Activated CD4-positive, CD25-positive, alpha-beta regulatory T cell (primary cell): Measurements from ENCODE around the gene DPP6.

ENCODE experiments used
- DNase-seq, 4 experiments: peaks; one replicate each; lab custom pipeline; 2025; lab: John Stamatoyannopoulos, UW

DPP6 gene

DNA sequence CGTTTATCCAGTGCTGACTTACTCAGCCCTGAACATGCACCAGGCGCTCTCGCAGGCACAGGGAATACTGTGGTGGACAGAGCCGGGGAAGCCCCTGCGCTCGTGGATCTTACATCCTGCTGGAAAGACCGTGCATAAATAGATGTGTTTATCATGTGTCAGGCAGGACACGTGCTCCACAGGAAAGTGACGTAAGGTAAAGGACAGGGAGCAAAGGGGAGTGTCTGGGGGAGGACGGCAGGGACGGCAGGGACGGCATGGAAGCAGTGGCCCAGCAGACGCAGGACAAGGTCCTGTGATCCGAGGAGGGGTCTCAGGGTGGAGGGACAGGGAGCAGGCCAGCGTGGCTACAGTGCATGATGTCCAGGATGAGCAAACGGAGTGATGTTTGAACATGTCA, 540.2 kb downstream of the DPP6 start:
- DNase-seq, result no peak

DNA sequence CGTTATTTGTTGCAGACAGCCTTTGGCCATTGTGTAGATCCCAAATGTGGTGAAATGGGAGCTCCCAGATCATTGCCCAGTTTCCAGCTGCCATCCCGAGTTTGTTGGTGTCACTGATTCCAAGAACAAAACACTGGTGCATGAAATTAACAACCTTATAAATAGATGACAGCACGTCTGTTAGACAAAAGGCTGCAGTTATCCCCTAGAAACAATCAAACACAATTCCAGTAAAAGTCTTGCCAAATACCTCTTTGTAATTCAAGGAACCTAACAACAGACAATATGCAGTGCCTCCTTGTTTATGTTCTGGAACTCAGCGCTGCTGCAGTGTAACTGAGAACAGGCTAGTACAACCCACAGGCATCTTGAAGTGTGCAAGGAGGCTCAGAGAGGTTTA, 546.2 kb downstream of the DPP6 start:
- no peak for DNase-seq

DNA sequence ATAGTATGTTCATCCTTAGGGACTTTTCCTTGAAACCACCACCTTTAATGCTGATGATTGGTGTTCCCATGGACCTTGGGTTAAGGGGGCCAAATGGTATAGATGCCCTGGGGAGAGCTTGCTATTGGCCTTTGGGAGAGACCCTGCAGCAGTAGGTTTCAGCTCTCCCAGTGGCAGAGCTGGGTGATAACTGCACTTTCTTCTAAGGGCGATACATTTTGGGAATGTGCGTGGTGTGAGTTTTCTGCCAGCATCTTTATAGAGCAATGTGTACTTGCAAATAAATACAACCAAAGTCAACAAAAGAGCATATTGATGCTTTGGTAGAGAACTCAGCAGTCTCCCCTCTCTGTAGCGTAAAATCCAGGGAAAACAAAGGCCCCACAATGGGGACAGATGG, 546.7 kb downstream of the DPP6 start:
- no peak for DNase-seq

DNA sequence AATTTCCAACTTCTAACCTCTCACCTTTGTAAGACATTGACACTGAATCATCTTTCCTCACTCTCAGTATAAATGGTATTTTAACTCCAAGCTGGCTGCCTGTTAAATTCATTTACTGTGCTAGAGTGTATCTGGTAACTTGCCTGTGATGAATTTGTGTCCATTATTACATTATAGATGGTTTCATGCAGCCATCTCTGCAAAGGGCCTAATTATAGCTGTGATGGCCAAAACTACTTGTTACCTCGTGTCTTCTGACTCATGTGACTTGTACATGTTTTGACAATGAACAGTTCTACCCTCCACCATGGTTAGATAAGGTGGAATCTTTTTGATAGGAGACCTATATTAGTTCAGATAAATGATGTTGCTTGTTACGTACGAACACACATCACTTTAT, 558.7 kb downstream of the DPP6 start:
- DNase-seq, result no peak

DNA sequence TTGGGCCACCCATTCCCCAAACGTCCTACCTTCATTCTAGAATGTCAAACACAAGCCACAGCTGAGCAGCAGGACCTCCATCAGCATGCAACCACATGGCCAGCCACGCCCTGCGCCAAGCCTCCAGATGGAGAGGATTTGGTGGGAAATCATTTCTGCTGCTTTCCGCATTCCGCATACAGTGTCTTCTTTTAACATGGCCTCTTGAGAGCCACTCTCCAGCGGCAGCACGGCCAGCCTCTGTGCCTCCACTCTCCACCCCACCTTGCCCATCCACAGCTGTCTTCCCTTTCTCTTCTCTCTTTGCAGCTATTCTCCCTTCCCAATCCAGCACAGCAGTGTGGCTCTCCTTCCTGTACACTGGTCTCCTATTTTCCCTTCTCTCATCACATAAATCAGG, 561.6 kb downstream of the DPP6 start:
- DNase-seq, result no peak

DNA sequence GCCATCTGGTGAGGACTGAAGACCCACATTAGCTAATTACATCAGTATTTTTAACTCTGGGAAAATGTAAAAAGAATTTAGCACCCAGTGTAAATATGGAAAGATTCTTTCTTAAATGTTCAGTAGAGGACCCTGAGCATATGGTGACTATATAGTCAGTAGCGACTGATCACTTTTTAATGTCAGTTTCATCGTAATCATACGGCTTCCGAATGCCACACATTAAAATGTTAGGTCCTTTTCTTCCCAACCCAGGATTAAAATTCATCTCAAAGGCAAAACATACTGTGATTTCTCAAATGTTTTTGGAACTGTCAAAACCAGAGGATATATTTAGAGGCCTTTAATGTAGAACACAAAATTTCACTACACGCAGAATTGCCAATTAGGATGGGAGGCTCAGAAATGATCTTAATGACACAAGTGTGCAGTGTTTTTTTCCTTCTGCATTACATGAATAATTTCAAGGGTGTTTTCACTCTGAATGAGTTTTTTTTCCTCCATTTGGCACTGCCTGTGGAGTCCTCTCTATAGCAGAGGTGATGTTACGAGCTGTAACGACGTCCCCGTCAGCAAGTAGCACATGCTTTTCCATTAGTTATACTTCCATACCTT, 568.0 kb downstream of the DPP6 start:
- DNase-seq, result no peak

DNA sequence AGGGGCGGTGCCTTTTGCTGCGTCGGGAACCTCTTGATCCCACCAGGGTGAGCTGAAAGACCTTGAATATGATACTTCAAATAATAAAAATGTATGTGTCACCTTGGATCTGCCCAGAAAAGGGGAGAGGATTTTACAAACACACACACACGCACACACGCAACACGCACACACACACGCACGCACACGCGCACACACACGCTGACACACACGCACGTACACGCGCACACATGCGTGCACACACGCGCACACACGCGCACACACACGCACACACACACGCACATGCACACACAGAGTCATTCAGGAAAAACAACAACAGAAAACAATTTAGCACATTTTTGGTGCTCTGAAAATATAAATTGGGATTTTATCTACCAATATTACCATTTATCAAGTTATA, 571.2 kb downstream of the DPP6 start:
- DNase-seq, result no peak

DNA sequence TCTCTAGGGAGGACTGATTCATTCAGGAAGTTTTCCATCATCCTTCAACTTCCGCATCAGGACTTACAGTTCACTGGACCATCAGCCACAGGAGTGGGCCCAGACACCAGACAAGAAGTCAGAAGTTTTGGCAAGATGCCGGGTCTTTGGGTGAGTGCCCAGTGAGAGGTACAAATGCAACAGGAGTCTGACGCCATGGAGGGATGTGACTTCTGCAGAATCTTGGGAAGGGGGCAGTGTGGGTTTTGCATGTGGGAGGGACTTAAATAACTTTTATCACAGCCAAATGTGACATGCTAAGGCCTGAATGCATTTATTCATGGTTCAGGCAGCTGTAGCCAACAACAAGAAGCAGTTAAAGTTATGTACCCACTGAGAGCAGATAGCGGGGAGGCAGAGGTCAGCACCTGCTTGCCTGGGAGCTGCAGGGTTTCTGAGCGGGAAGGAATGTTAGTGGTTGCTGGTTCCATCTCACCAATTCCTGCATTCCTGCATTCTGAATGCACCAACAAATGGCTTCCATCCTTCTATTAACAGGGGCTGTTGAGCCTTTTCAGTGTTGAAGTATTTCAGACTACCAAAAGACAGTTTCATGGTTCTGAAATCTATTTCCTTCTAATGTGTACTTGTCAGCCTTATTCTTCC, 575.6 kb downstream of the DPP6 start:
- DNase-seq, result no peak

DNA sequence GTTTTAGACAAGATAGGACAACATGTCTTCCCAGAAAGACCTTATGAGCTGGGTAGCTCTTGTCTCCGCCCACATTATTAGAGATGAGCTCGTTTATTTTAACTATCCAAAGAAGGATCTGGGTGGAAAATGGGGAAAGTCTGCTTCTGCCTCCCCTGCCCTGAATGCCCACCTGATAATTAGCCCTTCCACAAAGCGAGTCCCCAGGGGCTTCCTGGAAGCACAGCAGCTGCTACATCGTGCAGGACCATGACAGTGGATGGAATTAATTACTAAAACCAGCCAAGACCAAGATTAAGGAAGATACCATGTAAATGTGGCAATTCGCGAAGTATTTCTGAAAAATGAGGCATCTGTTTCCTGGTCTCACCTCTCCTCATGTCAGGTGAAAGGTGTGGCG, 576.4 kb downstream of the DPP6 start:
- DNase-seq, result no peak

DNA sequence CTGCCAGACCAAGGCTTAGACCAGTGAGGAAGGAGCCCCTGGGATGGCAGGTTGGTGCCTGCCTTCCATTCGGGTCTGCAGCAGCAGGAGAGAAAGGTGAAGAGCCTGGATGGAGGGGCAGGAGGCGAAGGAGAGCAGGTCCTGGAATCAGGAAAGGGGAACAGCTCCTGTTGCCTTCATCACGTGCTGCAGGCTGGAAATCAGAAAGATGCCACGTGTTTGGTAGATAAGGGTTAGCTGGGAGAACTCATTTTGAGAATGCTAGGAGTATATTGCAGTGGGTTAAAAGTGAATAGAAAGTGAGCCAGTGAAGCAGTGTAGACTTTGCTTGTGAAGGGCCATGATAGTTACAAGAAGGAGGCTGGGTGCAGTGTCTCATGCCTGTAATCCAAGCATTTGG, 579.0 kb downstream of the DPP6 start:
- no peak for DNase-seq

DNA sequence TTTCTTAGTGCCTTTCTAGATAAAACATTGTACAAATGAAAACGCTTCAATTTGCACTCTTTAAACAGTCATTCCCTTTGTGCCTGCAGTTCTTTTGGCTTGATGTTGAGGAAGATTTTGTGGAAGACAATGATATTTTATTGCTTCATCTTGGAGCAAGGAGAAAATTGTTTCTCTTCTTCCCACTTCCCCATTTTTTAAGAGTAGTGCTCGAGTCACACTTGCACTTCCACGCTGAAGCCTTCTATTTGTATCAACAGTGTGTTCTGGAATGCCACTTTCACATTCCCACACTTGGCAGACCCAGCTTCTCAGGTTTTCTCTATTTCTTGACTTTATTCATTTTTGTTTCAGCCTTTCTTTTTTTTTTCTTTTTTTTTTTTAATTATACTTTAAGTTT, 581.4 kb downstream of the DPP6 start:
- no peak for DNase-seq

DNA sequence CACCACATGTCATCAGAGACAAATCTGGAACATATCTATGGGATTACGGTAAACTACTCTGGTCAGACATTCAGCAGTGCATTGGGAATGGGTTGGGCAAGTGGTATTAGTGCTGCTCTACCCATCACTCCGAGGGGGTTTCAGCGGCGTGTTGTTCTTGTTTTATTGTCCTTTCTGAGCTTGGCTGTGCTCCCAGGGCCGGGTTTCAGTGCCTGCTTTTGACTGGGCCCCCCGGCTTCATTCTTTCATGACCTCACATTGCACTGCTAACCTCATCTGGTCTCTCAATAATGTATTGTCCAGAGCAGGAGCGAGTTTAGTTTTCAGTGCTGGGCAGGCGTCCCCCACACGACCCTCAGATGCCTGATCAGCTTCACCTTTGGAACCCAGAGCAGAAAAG, 586.1 kb downstream of the DPP6 start:
- DNase-seq, result no peak

DNA sequence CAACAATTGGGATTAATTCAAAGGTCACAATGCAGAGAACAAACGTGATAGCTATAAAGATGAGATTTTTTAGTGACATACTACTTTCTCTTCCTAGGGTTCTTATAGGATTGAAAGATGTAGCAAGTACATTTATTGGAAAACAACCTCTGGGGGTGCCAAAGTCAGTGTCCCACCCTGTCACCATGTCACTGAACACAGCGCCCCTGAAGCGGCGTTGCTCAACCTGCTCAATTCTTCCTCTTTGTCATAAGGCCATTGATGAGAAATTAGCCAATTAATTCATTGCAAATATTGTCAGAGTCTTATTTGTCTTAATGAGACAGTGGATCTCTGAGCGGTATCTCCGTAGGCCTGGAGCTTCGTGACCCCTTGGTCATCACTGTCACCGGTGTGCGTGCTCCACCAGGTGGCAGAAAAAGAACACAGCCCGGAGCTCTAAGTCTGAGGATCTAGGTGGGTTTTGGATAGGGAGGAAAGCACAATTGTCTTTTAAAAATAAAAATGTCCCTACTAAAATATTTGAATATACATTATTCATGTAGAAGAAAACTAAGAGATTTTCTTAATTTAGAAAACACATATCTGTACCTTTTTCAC, 588.2 kb downstream of the DPP6 start:
- DNase-seq, result no peak

DNA sequence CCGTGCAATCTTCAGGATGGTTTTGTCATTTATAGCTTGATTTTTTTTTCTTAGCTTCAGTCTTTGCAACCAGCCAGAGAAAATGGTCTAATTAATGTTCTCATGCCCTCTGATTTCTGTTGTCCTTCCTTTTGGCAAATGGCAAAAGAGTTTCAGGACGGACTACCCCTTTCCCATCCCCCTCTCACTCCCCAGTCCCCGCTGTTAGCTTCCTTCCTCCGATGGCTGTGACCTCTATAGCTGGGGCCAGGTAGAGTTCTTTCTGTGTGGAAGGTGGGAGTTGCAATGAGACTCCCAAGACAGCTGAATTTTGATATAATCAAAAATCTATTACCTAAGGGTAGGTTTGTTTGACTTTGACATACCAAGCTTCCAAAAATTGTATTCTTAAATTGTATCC, 588.7 kb downstream of the DPP6 start:
- DNase-seq, result no peak

DNA sequence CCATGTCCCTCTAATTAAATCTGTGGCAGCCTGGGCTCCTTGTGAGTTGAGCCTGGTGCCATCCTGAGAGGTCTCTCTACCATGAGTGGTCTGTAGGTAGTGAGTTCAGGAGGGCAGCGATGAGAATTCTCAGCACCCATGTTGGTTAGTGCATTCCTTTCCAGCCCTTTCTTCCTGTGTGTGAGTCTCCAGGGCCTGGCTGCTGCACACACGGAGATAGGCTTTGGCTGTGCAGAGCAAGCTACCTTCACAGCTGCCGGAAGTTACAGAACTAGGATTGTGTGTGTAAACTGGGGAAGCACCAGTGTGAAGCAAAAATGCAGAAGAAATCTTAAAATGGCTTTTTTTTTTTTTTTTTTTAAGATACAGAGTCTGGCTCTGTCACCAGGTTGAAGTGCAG, 592.2 kb downstream of the DPP6 start:
- no peak for DNase-seq

DNA sequence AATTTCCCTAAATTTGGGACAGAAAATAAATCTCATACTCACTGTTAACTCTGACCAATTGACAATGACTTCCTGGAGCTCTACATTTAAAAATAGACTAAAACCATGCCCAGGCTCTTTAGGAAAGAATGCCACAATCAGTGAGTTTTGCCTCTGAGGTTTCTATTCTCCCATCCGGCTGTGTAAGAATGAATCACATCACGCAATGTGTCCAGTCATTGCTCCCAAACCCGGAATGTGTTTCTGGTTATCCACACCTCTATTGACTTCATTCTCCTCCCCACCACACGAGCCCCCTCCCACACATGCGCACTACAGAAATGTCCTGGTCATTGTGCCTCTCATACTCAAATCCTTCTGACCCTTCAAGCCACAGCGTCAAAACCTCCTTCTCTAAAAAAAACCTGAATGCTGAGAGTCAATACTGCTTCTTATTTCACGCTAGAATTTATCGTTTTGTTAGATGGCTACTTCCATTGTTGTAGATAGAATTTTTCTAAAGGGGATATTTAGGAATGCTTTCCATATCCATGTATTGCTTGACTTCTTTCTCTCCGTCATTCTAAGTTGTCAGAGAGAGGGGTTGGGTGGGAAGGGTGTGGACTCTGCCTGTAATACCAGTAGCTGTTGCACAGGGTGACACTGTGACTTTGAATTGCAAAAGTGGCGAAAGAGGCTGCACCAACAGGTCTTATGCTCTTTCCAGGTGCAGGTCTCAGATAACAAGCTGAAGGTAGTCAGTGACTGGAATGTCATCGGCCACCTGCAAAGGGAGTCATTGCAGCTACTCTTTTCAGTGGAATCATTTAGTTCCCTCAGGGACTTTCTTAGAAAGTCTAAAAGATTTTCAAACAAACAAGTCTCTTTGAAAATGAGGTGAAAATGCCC, 594.2 kb downstream of the DPP6 start:
- DNase-seq, result no peak

DNA sequence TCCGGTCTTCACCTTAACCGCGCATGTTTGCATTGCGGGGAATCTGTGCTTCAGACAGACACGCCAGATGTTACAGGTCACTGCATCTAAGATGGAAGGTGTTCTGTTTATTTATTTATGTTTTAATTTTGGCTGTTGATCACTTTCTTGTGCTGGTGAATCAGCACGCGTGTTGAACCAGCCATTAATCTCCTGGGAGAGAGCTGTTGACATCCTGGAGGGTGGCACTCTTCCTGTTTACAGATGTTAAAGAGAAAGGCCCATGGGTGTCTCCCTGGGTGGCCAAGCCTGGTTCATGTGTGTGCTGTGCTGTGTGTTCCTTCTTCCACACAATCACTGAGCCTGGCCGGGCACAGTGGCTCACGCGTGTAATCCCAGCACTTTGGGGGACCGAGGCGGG, 595.4 kb downstream of the DPP6 start:
- DNase-seq, result no peak

DNA sequence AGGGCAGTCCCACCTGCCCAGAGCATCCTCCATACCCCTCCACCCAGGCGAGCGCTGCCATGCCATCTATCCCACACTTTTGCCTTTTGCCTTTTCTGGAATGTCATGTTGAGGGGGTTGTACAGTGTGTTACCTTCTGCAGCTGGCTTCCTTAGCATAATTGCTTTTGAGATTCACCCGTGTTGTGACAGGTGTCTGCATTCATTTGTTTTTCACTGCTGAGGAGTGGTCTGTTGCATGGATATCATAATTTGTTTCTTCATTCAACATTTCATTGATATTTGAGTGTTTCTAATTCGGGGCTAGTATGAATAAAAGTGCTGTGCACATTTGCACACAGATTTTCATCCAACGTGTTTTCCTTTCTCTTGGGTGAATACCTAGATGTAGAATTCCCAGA, 596.8 kb downstream of the DPP6 start:
- DNase-seq, result no peak

DNA sequence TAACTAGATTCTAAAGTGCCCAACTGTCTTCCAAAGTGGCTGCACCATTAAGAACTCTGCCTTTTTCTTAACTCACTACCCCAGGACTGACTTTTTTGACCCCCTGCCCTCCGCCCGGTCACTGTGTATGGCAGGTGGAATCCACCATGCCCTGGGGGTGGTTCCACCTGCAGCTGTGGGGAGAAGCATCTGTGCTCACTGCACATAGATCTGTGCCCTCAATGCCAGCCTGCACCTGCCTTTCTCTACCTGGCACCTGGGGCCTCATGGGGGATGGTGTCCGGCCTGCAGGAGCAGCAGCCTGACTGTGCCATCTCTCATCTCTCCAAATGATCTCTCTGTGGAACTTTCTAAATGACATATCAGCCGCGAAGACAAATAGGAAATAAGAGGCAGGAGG, 597.2 kb downstream of the DPP6 start:
- DNase-seq, result no peak

DNA sequence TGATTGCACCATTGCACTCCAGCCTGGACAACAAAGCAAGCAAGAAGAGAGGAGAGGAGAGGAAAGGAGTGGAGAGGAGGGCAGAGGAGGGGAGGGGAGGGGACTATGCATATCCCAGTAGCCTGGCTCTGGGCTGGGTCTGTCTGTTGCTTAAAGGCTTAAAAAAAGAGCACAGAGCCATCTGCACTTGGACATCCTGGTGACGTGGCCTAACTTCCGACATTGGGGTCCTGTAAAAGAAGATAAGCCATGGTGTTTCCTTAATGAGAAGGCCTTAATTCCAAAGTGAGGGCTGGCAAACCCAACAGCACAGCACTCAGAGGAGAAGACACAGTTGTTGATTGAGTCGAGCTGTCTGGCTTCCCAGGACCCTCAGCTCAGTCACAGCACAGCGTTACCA, 598.1 kb downstream of the DPP6 start:
- no peak for DNase-seq

DNA sequence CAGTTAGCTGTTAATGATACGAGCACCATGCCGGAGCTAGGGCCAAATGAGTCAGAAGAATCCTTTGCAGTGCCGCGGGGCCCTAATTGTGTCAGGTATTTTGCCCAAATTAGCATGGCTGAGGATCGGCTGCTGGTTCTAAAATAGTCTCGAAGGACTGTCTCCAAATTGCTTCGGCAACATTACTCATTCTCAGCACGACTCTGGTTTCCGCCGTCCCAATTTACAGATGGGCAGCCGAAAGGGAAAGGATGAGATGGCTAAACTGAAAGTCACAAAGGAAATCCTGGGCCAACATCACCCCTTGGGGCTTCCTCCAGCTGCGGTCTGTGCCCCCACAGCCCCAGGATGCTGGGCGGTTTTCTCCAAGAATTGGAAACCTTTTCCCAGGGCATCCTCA, 599.3 kb downstream of the DPP6 start:
- DNase-seq, result no peak

DNA sequence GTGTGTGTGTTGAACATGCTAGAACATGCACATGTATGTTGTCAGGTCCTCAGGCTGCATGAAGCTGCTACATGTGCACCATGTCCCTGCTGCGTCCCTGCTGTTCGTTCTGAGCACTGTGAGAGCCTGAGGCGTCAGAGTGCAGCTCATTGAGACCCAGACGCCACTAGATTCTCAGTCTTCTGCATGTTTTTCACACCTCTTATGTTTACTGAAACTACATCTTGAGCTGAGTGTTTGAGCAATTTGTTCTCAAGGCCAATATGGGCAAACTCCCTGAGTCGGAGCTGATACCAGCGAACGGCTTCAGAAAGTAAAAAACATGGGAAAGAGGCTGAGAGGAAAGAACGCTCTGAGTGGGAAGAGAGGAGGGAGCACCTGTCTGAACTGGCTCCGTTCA, 600.4 kb downstream of the DPP6 start:
- no peak for DNase-seq

DNA sequence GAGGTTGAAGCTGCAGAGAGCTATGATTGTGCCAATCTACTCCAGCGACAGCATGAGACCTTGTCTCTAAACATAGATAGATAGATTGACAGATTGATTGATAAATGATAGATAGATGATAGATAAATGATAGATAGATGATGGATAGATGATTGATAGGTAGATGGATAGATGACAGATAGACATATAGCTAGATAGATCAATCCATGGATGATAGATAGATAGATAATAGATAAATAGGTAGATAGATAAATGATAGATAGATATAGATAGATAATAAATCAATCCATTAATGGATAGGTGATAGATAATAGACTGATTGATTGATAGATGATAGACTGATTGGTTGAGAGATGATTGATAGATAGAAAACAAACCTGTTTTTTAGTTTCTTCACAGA, 601.1 kb downstream of the DPP6 start:
- no peak for DNase-seq
